Measurements from ENCODE around the gene AK2.
"Not testable (repeated sequence)": the region's sequence is repeated elsewhere in the genome, so short reads cannot be mapped to it uniquely, and the experiment has no call there.

The AK2 gene

DNA sequence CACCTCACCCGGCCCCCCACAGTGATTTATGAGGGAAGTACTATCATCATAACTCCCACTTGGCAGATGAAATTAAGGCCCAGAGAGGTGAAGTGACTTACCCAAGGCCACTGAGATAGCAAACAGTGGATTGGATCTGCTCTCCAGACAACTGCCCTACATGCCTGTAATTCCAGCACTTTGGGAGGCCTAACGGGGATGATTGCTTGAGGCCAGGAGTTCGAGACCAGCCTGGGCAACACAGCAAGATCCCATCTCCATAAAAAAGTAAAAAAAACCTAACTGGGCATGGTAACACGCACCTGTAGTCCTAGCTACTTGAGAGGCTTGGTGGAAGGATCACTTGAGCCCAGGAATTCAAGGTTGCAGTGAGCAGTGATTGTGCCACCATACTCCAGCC lies 57.8 kb downstream of the AK2 start:
- H3K4me3 ChIP-seq (ENCODE audit: low read depth, low read length) = no peak overlapping the region
- ChIA-PET CTCF (no interaction called here), POLR2A (no interaction called here)
- H3K27ac ChIP-seq (ENCODE audit: extremely low read depth, low read depth, low read length) = no peak overlapping the region
- TF ChIP-seq ZNF121 (tag by site-specific recombination; IDR thresholded peaks at IDR 0.05) (peak; percentile 68), CTCF (tag by site-specific recombination; IDR thresholded peaks at IDR 0.05) (no peak)
- H3K4me1 ChIP-seq (ENCODE audit: control insufficient read depth, insufficient read depth, low read length) = no peaks in the 10 kb centered on the region
- H3K36me3 ChIP-seq (ENCODE audit: control insufficient read depth in 2 of 2, insufficient read depth in 1 of 2, low read length in 2 of 2) = no peaks in the 10 kb centered on the region
- no peaks in the 10 kb centered on the region for H3K9me3 ChIP-seq (ENCODE audit: control insufficient read depth, insufficient read depth, low read depth, low read length)

- Histone ChIP-seq H3K27ac (ENCODE audit: extremely low read depth, low read depth, low read length) (no peak overlapping the region), H3K4me1 (ENCODE audit: control insufficient read depth, insufficient read depth, low read length) (no peaks in the 10 kb centered on the region), H3K4me3 (ENCODE audit: low read depth, low read length) (no peak overlapping the region), H3K9me3 (ENCODE audit: control insufficient read depth, insufficient read depth, low read depth, low read length) (no peaks in the 10 kb centered on the region), H3K36me3 (ENCODE audit: control insufficient read depth in 2 of 2, insufficient read depth in 1 of 2, low read length in 2 of 2) (no peaks in the 10 kb centered on the region)
- CTCF ChIA-PET = no interaction called here
- POLR2A ChIA-PET = interaction anchor here (0.5 kb wide), 1 partner anchor 23 kb away, joined by 3 read pairs; no protein-coding TSS in a partner anchor
- TF ChIP-seq, protein P1, sequence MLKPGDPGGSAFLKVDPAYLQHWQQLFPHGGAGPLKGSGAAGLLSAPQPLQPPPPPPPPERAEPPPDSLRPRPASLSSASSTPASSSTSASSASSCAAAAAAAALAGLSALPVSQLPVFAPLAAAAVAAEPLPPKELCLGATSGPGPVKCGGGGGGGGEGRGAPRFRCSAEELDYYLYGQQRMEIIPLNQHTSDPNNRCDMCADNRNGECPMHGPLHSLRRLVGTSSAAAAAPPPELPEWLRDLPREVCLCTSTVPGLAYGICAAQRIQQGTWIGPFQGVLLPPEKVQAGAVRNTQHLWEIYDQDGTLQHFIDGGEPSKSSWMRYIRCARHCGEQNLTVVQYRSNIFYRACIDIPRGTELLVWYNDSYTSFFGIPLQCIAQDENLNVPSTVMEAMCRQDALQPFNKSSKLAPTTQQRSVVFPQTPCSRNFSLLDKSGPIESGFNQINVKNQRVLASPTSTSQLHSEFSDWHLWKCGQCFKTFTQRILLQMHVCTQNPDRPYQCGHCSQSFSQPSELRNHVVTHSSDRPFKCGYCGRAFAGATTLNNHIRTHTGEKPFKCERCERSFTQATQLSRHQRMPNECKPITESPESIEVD (tag by site-specific recombination; IDR thresholded peaks at IDR 0.05) = no peak
- TF ChIP-seq PRDM1 (tag by site-specific recombination; IDR thresholded peaks at IDR 0.05) = 0 out of 2 replicates have a peak, but pooled peaks have one; percentile 19
Measured at GRCh38 chr1:32977546-32978087, 59.1 kb downstream of the AK2 start.

DNA sequence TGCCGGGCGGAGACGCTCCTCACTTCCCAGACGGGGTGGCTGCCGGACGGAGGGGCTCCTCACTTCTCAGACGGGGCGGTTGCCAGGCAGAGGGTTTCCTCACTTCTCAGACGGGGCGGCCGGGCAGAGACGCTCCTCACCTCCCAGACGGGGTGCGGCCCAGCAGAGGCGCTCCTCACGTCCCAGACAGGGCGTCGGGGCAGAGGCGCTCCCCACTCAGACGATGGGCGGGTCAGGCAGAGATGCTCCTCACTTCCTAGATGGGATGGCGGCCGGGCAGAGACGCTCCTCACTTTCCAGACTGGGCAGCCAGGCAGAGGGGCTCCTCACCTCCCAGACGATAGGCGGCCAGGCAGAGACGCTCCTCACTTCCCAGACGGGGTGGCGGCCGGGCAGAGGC lies 61.6 kb downstream of the AK2 start:
- POLR2A ChIA-PET; H3K9me3 ChIP-seq (ENCODE audit: control insufficient read depth, insufficient read depth, low read depth, low read length); H3K4me1 ChIP-seq (ENCODE audit: control insufficient read depth, insufficient read depth, low read length); H3K36me3 ChIP-seq (ENCODE audit: control insufficient read depth in 2 of 2, insufficient read depth in 1 of 2, low read length in 2 of 2); CTCF ChIA-PET; H3K27ac ChIP-seq (ENCODE audit: extremely low read depth, low read depth, low read length); H3K4me3 ChIP-seq (ENCODE audit: low read depth, low read length): not testable (repeated sequence)

DNA sequence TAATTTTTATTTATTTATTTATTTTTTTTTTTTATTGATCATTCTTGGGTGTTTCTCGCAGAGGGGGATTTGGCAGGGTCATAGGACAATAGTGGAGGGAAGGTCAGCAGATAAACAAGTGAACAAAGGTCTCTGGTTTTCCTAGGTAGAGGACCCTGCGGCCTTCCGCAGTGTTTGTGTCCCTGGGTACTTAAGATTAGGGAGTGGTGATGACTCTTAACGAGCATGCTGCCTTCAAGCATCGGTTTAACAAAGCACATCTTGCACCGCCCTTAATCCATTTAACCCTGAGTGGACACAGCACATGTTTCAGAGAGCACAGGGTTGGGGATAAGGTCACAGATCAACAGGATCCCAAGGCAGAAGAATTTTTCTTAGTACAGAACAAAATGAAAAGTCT lies 63.2 kb downstream of the AK2 start:
- H3K27ac ChIP-seq (ENCODE audit: extremely low read depth, low read depth, low read length); H3K36me3 ChIP-seq (ENCODE audit: control insufficient read depth in 2 of 2, insufficient read depth in 1 of 2, low read length in 2 of 2); POLR2A ChIA-PET; H3K9me3 ChIP-seq (ENCODE audit: control insufficient read depth, insufficient read depth, low read depth, low read length); H3K4me1 ChIP-seq (ENCODE audit: control insufficient read depth, insufficient read depth, low read length); H3K4me3 ChIP-seq (ENCODE audit: low read depth, low read length); CTCF ChIA-PET: not testable (repeated sequence)
- TF ChIP-seq ZNF362 (tag by site-specific recombination; IDR thresholded peaks at IDR 0.05) = peak; percentile 8; the same call in 1 of the 2 replicates

DNA sequence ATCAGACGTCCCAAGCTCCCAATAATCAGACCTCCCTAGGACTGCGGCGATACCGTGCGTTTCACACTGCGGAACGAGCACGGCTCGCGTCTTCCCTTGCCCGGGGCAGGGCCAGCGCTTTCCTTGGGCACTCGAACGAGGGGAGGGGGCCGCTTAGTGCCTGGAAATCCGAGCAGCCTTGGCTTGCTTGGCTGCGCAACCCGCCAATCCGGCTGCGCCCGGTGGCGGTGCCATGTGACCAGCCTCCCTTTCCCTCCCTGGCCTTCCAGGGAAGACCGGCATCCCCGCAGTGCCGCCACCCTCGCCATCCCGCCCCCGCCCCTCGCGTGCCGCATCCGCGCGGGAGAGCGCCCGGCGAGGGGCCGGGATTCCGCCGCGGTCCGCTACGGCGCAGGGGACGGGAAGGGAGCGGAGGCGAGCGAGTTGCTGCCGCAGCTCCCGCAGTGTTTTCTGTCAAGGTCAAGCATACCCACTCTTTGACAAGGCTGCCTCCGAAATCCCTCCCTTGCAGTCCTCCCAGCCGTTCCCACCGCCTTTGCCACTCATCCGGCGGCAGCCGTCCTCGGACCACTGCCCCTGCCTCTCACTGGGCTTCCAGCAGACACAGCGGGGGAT lies 63.8 kb downstream of the AK2 start:
- Histone ChIP-seq H3K27ac (ENCODE audit: extremely low read depth, low read depth, low read length) (no peak overlapping the region; the same call in 1 of the 2 replicates), H3K36me3 (ENCODE audit: control insufficient read depth in 2 of 2, insufficient read depth in 1 of 2, low read length in 2 of 2) (no peaks in the 10 kb centered on the region), H3K4me1 (ENCODE audit: control insufficient read depth, insufficient read depth, low read length) (no peaks in the 10 kb centered on the region), H3K9me3 (ENCODE audit: control insufficient read depth, insufficient read depth, low read depth, low read length) (no peaks in the 10 kb centered on the region), H3K4me3 (ENCODE audit: low read depth, low read length) (peak overlapping the region; percentile 30)
- ChIA-PET CTCF (no interaction called here), POLR2A (no interaction called here)
- TF ChIP-seq, protein P2, sequence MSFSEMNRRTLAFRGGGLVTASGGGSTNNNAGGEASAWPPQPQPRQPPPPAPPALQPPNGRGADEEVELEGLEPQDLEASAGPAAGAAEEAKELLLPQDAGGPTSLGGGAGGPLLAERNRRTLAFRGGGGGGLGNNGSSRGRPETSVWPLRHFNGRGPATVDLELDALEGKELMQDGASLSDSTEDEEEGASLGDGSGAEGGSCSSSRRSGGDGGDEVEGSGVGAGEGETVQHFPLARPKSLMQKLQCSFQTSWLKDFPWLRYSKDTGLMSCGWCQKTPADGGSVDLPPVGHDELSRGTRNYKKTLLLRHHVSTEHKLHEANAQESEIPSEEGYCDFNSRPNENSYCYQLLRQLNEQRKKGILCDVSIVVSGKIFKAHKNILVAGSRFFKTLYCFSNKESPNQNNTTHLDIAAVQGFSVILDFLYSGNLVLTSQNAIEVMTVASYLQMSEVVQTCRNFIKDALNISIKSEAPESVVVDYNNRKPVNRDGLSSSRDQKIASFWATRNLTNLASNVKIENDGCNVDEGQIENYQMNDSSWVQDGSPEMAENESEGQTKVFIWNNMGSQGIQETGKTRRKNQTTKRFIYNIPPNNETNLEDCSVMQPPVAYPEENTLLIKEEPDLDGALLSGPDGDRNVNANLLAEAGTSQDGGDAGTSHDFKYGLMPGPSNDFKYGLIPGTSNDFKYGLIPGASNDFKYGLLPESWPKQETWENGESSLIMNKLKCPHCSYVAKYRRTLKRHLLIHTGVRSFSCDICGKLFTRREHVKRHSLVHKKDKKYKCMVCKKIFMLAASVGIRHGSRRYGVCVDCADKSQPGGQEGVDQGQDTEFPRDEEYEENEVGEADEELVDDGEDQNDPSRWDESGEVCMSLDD (tag by site-specific recombination; IDR thresholded peaks at IDR 0.05) = no peak
- peak; percentile 91 for TF ChIP-seq PATZ1 (tag by site-specific recombination; IDR thresholded peaks at IDR 0.05)
- TF ChIP-seq PRDM10 (tag by site-specific recombination; IDR thresholded peaks at IDR 0.05) = peak; percentile 23
- peak; percentile 92 for TF ChIP-seq ZIC2 (tag by site-specific recombination; IDR thresholded peaks at IDR 0.05)

All from HEK293 (cell line).